DND-41 (cell line): ENCODE results near the gene AOPEP.

ENCODE experiments used
- CTCF ChIP-seq: IDR thresholded peaks from 2 replicates; pipeline ENCODE4 v1.5.1; 2012; ENCODE audit warnings: borderline replicate concordance, low read length, moderate library complexity, mild to moderate bottlenecking; ENCODE audit not compliant: poor library complexity, severe bottlenecking; ENCODE audit errors: extremely low read depth
- EZH2 ChIP-seq: IDR thresholded peaks from 3 replicates; pipeline ENCODE4 v1.6.1; 2012; ENCODE audit warnings: borderline replicate concordance, low read depth, mild to moderate bottlenecking, moderate library complexity, low read length, inconsistent platforms; ENCODE audit not compliant: severe bottlenecking

DNA sequence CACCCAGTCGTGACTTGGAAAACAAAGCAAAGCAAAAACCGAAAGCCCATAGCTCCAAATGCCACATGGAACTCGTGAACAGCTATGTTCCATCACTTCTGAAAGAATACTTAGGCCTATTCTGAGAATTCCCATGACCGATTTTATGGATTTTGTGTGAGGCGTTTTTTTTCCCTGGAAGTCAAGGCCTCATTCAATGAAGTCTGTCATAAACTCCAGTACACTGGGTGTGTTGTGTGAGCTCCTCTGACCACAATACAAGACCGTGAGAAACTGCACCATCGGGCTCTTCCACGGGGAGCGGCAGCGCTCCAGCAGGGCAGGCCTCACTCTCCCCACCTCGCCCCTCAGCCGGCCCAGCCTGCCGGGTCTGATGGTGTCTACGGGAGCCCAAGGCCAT, 381.5 kb downstream of the AOPEP start:
- no peak for TF ChIP-seq EZH2
- TF ChIP-seq CTCF = no peak
